HCEC 1CT (cell line): ENCODE data around the gene ING5.
A peak's percentile ranks its signal among the peaks of the same experiment; 100 is the strongest.

Experiments
- DNase-seq: peaks from one replicate; pipeline ENCODE4 v3.0.0-alpha.2; 2017

The ING5 gene

GRCh38 chr2:241673189-241673663 is 28.6 kb upstream of the ING5 start:
- no peak for DNase-seq

- no peak for DNase-seq
Measured at GRCh38 chr2:241673797-241674725, 27.8 kb upstream of the ING5 start.

- DNase-seq: no peak
Measured at GRCh38 chr2:241675885-241676284, 26.0 kb upstream of the ING5 start.

GRCh38 chr2:241676665-241677064 is 25.2 kb upstream of the ING5 start:
- no peak for DNase-seq

- DNase-seq: no peak
Measured at GRCh38 chr2:241677392-241677791, 24.4 kb upstream of the ING5 start.

GRCh38 chr2:241678307-241678706 is 23.5 kb upstream of the ING5 start:
- no peak for DNase-seq

- DNase-seq: no peak
Measured at GRCh38 chr2:241678784-241679540, 22.9 kb upstream of the ING5 start.

- DNase-seq: no peak
Measured at GRCh38 chr2:241680044-241680443, 21.8 kb upstream of the ING5 start.

- peak; percentile 98 for DNase-seq
Measured at GRCh38 chr2:241680827-241681599, 20.8 kb upstream of the ING5 start.

GRCh38 chr2:241686324-241686649 is 15.6 kb upstream of the ING5 start:
- DNase-seq: no peak

- DNase-seq: peak; percentile 96
Measured at GRCh38 chr2:241686650-241687425, 15.0 kb upstream of the ING5 start, which contains the start of gene DTYMK. Gene DTYMK (minus strand): TSS chr2:241686815. CDS start chr2:241686783, 32 bp downstream.

GRCh38 chr2:241689306-241689705 is 12.5 kb upstream of the ING5 start:
- DNase-seq: no peak

- no peak for DNase-seq
Measured at GRCh38 chr2:241690202-241690717, 11.6 kb upstream of the ING5 start.

GRCh38 chr2:241692448-241692847 is 9.4 kb upstream of the ING5 start:
- DNase-seq: peak; percentile 70

GRCh38 chr2:241695651-241696050 is 6.2 kb upstream of the ING5 start:
- DNase-seq: no peak

- peak; percentile 78 for DNase-seq
Measured at GRCh38 chr2:241701149-241701398, 765 bp upstream of the ING5 start.

GRCh38 chr2:241702155-241703031 is 554 bp downstream of the ING5 start:
- peak; percentile 78 for DNase-seq

- DNase-seq: peak; percentile 4
Measured at GRCh38 chr2:241703032-241703604, 1.3 kb downstream of the ING5 start.

GRCh38 chr2:241706537-241706936 is 4.7 kb downstream of the ING5 start:
- DNase-seq: no peak

GRCh38 chr2:241708879-241709278 is 7.0 kb downstream of the ING5 start:
- no peak for DNase-seq

GRCh38 chr2:241719093-241719492 is 17.3 kb downstream of the ING5 start:
- no peak for DNase-seq
